Measurements from ENCODE around the gene WAS.
A peak's percentile ranks its signal among the peaks of the same experiment; 100 is the strongest.

- TF ChIP-seq BHLHE40 (IDR thresholded peaks at IDR 0.05; ENCODE audit: borderline replicate concordance), result no peak
- no peak for TF ChIP-seq SUZ12 (IDR thresholded peaks at IDR 0.05)
- TF ChIP-seq ELF4 (IDR thresholded peaks at IDR 0.05), result no peak
- TF ChIP-seq NFRKB (IDR thresholded peaks at IDR 0.05), result no peak
- TF ChIP-seq HDGF (IDR thresholded peaks at IDR 0.05; ENCODE audit: borderline replicate concordance), result 0 out of 2 replicates have a peak, but pooled peaks have one; percentile 35
- no peak for TF ChIP-seq ZNF384 (IDR thresholded peaks at IDR 0.05)
- TF ChIP-seq FOXM1 (IDR thresholded peaks at IDR 0.05; ENCODE audit: borderline replicate concordance), result no peak
- TF ChIP-seq SP1 (IDR thresholded peaks at IDR 0.05), result no peak
- TF ChIP-seq ARNT (IDR thresholded peaks at IDR 0.05), result no peak
- TF ChIP-seq TARDBP (IDR thresholded peaks at IDR 0.05), result no peak
- TF ChIP-seq PKNOX1 (IDR thresholded peaks at IDR 0.05), result no peak
- no peak for TF ChIP-seq CTBP1 (IDR thresholded peaks at IDR 0.05; ENCODE audit: borderline replicate concordance)
Measured at GRCh38 chrX:48676106-48676892, 7.3 kb upstream of the WAS start.
